Esophagus squamous epithelium (tissue), 4 donors: ENCODE measurements around the gene PLP2.

Experiments used
- POLR2A ChIP-seq, 4 donors: fragments of 450-650 bp; IDR thresholded peaks; one replicate each; pipeline ENCODE4 v1.6.1; 2017; ENCODE audit warnings: antibody characterized with exemption in 4 of 4, mild to moderate bottlenecking in 4 of 4, moderate library complexity in 3 of 4
- TF ChIP-seq, protein P1 (sequence below), 6 experiments: fragments of 450-650 bp in 4 of 6; fragments of 200-600 bp in 2 of 6; sonication (generic) in 2 of 6; IDR thresholded peaks; one replicate each; pipeline ENCODE4 v1.5.1; 2016 to 2019; ENCODE audit warnings: antibody characterized with exemption in 6 of 6, mild to moderate bottlenecking in 4 of 6, moderate library complexity in 4 of 6

DNA sequence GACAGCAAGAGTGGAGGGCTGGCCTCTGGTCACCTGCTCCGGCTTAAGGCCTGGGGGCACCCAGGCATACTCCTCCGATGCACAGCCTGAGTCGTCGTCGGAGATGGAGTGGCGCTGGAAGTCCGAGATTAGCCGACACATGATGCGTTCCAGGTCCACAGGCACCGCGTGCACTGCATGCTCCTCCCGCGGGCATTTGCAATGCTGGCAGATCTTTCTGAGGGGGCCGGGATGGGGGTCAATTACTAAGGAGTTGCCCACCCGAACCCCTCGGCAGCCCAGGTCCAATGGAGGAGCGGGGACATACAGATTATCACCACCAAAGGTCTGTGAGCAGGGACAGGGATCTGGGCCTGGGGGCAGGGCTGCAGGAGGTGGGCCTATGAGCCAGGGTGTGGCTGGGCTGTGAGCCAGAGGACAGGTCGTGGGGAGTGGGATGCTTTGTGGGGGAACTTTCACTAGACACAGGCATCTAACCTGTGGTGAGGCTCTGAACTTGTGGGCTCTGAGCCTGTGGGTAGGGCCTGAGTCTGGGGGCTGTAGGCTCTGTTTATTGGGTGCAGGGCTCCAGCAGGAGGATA lies 12.1 kb downstream of the PLP2 start:
- TF ChIP-seq, protein P1, sequence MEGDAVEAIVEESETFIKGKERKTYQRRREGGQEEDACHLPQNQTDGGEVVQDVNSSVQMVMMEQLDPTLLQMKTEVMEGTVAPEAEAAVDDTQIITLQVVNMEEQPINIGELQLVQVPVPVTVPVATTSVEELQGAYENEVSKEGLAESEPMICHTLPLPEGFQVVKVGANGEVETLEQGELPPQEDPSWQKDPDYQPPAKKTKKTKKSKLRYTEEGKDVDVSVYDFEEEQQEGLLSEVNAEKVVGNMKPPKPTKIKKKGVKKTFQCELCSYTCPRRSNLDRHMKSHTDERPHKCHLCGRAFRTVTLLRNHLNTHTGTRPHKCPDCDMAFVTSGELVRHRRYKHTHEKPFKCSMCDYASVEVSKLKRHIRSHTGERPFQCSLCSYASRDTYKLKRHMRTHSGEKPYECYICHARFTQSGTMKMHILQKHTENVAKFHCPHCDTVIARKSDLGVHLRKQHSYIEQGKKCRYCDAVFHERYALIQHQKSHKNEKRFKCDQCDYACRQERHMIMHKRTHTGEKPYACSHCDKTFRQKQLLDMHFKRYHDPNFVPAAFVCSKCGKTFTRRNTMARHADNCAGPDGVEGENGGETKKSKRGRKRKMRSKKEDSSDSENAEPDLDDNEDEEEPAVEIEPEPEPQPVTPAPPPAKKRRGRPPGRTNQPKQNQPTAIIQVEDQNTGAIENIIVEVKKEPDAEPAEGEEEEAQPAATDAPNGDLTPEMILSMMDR (IDR thresholded peaks at IDR 0.05): no peak
- no peak for TF ChIP-seq POLR2A (IDR thresholded peaks at IDR 0.05)
